Coronary artery (tissue), 2 donors: ENCODE measurements around the gene THBS1.
A peak's percentile ranks its signal among the peaks of the same experiment; 100 is the strongest.

Source experiments
- DNase-seq: peaks from one replicate; pipeline ENCODE4 v3.0.0-alpha.2; 2017; ENCODE audit warnings: low spot score
- H3K27ac ChIP-seq, 2 donors: fragments of 200-600 bp; sonication (generic); one replicate each; pipeline ENCODE4 v1.5.1; 2016 to 2019
- H3K4me3 ChIP-seq: fragments of 200-600 bp; sonication (generic); 2 replicates; pipeline ENCODE4 v1.5.1; 2016; ENCODE audit warnings: mild to moderate bottlenecking, moderate library complexity
- TF ChIP-seq, protein P1 (sequence below): fragments of 200-600 bp; sonication (generic); IDR thresholded peaks from one replicate; pipeline ENCODE4 v1.5.1; 2019; ENCODE audit warnings: antibody characterized with exemption

THBS1 gene

DNA sequence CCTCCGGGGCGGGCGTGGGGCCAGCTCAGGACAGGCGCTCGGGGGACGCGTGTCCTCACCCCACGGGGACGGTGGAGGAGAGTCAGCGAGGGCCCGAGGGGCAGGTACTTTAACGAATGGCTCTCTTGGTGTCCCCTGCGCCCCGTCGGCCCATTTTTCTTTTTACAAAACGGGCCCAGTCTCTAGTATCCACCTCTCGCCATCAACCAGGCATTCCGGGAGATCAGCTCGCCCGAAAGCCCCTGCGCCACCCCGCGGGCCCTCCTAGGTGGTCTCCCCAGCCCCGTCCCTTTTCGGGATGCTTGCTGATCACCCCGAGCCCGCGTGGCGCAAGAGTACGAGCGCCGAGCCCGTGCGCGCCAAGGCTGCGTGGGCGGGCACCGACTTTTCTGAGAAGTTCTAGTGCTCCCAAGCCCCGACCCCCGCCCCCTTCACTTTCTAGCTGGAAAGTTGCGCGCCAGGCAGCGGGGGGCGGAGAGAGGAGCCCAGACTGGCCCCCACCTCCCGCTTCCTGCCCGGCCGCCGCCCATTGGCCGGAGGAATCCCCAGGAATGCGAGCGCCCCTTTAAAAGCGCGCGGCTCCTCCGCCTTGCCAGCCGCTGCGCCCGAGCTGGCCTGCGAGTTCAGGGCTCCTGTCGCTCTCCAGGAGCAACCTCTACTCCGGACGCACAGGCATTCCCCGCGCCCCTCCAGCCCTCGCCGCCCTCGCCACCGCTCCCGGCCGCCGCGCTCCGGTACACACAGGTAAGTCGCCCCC lies at the start of gene THBS1:
Gene THBS1, plus strand, starts transcription at position 595 of the 757 bp plus-strand sequence. CDS start 779 bp downstream, outside the sequence.
- peak; percentile 95 for DNase-seq
- H3K27ac ChIP-seq: peak within 1 kb of the TSS; percentile 85 to 98
- peak within 1 kb of the TSS; percentile 86 for H3K4me3 ChIP-seq
- TF ChIP-seq, protein P1, sequence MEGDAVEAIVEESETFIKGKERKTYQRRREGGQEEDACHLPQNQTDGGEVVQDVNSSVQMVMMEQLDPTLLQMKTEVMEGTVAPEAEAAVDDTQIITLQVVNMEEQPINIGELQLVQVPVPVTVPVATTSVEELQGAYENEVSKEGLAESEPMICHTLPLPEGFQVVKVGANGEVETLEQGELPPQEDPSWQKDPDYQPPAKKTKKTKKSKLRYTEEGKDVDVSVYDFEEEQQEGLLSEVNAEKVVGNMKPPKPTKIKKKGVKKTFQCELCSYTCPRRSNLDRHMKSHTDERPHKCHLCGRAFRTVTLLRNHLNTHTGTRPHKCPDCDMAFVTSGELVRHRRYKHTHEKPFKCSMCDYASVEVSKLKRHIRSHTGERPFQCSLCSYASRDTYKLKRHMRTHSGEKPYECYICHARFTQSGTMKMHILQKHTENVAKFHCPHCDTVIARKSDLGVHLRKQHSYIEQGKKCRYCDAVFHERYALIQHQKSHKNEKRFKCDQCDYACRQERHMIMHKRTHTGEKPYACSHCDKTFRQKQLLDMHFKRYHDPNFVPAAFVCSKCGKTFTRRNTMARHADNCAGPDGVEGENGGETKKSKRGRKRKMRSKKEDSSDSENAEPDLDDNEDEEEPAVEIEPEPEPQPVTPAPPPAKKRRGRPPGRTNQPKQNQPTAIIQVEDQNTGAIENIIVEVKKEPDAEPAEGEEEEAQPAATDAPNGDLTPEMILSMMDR: peak; percentile 45

DNA sequence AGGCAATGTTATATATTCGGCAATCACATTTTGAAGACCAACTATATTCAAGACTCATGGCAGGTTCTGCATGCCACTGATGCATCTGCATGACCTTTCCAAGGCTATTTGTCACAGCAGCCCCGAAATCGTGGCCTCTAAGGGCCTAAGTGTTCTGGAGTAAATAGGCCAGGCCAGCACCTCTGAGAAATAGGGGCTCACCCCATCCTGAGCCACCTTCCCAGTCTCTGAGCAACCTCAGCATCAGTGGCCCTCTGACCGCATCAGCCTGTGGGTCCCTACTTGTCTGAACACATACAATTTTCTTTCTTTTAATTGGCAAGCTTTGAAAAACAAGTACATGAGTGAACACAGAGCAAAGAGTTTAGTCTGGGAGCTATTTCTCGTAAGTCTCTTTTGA lies 45.9 kb upstream of the THBS1 start:
- Histone ChIP-seq H3K4me3 (no peak overlapping the region), H3K27ac (no peak overlapping the region)
- TF ChIP-seq, protein P1: no peak
- no peak for DNase-seq

DNA sequence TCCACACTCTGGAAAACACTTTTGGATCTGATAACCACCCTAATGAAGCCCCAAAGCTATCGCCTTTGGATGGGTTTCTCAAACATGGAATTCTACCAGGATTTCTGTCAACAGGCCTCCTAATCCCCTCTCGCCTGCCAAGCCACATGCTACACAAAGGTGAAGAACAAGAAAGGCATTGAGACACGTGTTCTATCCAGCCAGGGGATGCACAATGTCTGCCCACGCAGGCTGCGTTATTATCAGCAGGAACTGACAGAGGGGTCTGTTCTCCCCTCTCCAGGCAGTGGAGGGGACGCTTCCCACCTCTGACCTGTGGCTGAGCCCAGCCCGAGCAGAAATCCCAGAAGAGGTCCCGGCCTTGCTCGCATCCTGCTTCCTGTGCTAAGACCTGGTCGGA lies 45.4 kb upstream of the THBS1 start:
- no peak overlapping the region for H3K27ac ChIP-seq
- TF ChIP-seq, protein P1: no peak
- no peak for DNase-seq
- H3K4me3 ChIP-seq: no peak overlapping the region

DNA sequence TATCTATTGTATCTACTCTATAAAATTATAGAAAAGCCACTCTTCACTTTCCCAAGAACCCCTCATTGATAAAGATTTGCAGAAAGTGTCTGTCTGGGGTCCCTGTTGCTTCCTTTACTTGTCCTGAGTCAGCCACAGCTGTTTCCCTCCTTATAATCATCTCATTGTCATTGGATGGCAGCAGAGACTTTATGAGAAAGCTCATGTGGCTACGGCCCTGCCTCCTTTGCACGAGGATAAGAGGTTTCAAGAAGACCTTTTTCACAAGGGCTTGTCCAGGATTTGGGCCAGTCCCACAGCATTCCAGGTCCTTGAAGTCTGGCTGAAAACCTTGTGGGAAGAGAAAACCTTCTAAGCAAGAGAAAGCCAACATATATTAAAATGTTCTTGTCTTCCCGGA lies 41.9 kb upstream of the THBS1 start:
- H3K27ac ChIP-seq: no peak overlapping the region
- TF ChIP-seq, protein P1: no peak
- no peak for DNase-seq
- H3K4me3 ChIP-seq: no peak overlapping the region

DNA sequence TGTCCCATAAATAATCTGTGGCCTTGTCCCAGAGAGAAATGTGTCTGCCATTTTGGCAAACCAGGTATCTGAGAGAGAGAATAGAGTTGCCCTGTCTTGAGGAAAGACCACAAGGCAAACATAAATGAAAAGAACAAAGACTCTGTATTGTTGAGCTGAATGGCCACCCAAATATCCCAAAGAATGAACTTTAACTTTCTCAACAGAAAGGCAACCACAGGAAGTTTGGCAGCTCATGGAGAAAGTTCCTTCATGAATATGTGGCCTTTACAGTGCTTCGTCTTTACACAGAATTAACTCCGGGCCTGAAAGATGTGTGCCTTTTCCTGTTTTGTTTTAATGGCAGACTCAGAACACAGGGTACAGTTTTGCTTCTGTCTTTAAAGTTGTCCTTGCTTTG lies 41.4 kb upstream of the THBS1 start:
- TF ChIP-seq, protein P1: no peak
- Histone ChIP-seq H3K4me3 (no peak overlapping the region), H3K27ac (no peak overlapping the region)
- DNase-seq: no peak

DNA sequence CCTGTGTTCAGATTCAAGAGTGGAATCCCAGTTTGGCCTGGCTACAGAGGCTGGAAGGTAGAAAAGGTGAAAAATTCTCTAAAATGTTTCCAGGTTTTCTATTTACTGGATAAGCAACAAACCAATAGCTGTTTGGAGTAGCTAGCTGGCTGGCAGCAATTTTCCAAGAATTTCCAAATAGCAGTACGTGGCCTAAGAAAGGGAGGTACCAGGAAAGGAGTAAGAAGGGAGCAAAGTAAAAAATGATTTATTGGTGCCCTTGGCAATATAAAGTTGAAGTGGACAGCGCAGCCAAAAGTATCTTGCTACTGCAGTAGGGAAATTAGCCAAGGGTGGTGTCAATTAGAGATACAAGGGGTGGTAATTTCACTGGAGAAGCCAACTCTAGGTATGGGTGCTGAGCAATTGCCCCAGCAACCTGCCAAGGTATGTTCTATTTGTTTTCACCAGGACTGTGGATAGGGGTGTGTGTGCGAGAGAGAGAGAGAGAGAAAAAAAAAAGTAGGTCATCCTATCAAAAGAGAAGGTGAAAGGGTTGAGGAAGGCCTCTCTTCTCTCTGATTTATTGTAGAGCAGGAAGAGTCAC lies 40.8 kb upstream of the THBS1 start:
- DNase-seq: no peak

More for the DNA sequence above, 40.8 kb upstream of the THBS1 start:
- H3K27ac ChIP-seq: no peak overlapping the region
- no peak overlapping the region for H3K4me3 ChIP-seq
- TF ChIP-seq, protein P1: no peak
